Measurements from ENCODE around the gene MATK. TPM values are rescaled to one million over a fixed set of nuclear protein-coding genes. Genes with fewer than 3 reads are reported as not detected.
A peak's percentile ranks its signal among the peaks of the same experiment; 100 is the strongest.

The MATK gene
- total and polyA plus RNA-seq, 5 donors from 2014 or later = 1.4 to 4.7 (median 1.9) TPM

DNA sequence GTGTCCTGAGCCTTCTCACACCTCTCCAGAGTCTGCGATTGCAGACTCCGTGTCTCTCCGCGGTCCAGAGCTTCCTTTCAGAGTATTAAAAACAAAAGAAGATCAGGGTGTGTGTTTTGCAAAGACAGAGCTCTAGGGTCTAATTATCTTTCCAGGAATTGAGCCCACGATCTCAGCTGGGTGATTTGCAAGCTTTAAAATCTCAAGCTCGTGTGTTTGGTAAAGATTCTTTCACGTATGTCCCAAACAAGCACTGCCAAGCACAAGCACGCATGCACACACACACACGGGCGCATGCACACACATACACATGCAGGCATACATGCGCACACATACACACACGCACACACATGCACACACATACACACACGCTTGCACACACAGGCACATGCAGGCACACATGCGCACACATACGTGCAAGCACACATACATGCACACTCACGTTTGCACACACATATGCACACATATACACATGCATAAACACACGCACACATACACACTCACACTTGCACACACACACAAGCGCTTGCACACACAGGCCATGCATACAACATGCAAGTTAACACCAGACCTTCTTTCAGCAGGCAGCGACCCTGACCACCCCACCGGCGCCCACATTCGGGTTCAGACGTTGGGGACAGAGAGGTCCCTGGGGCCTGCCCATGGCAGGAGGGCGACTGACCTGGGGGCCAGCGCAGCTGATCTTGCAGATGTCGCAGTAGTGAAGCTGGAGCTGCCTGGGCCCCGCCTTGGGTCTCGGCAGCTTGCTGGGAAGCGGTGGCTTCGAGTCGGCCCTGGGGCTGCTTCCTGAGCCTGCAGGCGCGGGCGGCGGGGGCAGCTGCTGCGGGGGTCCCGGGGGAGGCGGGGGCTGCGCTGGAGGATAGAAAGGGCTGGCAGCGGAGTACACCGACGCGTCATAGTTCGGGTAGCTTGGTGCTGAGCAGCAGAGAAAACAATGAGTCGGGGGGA, 44.7 kb upstream of the MATK start:
- H3K9me3 Mint-ChIP-seq = no peaks in the 10 kb centered on the region
- Histone ChIP-seq H3K4me1 (ENCODE audit: control insufficient read depth, insufficient read depth, low read length, poor library complexity, severe bottlenecking) (no peaks in the 10 kb centered on the region), H3K9me3 (ENCODE audit: control insufficient read depth in 2 of 2, low read length in 2 of 2) (no peaks in the 10 kb centered on the region), H3K36me3 (ENCODE audit: control insufficient read depth, insufficient read depth, low read length) (no peaks in the 10 kb centered on the region), H3K27me3 (ENCODE audit: control insufficient read depth, insufficient read depth, low read length) (no peaks in the 10 kb centered on the region), H3K4me3 (ENCODE audit: low read depth, low read length) (no peak overlapping the region), H3K27ac (ENCODE audit: insufficient read depth, low read length, poor library complexity, severe bottlenecking) (no peak overlapping the region)
- H3K27me3 Mint-ChIP-seq = no peaks in the 10 kb centered on the region
- H3K4me1 Mint-ChIP-seq = peaks cover 0 to 5% (median 2%) of the 10 kb centered on the region in 4 donors
- no peak overlapping the region for H3K27ac Mint-ChIP-seq
- DNase-seq (no peak), ATAC-seq (ENCODE audit: low read depth in 2 of 2) (no peak)
- no peak overlapping the region for H3K4me3 Mint-ChIP-seq
- no peaks in the 10 kb centered on the region for H3K36me3 Mint-ChIP-seq

DNA sequence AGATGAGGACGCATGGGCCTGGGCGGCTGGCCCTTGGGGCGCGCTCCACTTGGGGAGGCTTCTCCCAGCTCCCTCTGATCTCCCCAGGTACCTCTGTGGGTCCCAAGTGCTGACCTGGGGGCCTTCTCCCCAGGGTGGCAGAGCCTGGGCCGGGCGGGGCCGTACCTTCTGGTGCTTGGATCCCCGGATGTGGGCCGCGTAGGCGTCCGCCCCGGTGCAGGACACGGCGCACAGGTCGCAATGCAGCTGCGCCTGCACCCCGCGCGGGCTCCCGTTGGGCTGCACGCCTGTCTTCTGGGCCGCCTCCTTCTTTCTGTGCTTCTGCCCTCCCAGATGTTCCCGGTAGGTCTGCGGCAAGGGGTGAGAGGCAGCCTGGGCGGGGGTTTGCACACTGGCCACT, 41.1 kb upstream of the MATK start:
- Histone ChIP-seq H3K36me3 (ENCODE audit: control insufficient read depth, insufficient read depth, low read length) (no peaks in the 10 kb centered on the region), H3K27me3 (ENCODE audit: control insufficient read depth, insufficient read depth, low read length) (no peaks in the 10 kb centered on the region), H3K4me1 (ENCODE audit: control insufficient read depth, insufficient read depth, low read length, poor library complexity, severe bottlenecking) (peaks cover under 1% of the 10 kb centered on the region), H3K4me3 (ENCODE audit: low read depth, low read length) (no peak overlapping the region), H3K9me3 (ENCODE audit: control insufficient read depth in 2 of 2, low read length in 2 of 2) (no peaks in the 10 kb centered on the region), H3K27ac (ENCODE audit: insufficient read depth, low read length, poor library complexity, severe bottlenecking) (no peak overlapping the region)
- DNase-seq = no peak
- no peaks in the 10 kb centered on the region for H3K36me3 Mint-ChIP-seq
- H3K4me1 Mint-ChIP-seq = peaks cover 0 to 5% (median 2%) of the 10 kb centered on the region in 4 donors
- no peaks in the 10 kb centered on the region for H3K27me3 Mint-ChIP-seq
- H3K4me3 Mint-ChIP-seq = no peak overlapping the region
- no peak overlapping the region for H3K27ac Mint-ChIP-seq
- ATAC-seq (ENCODE audit: low read depth in 2 of 2) = no peak
- no peaks in the 10 kb centered on the region for H3K9me3 Mint-ChIP-seq

DNA sequence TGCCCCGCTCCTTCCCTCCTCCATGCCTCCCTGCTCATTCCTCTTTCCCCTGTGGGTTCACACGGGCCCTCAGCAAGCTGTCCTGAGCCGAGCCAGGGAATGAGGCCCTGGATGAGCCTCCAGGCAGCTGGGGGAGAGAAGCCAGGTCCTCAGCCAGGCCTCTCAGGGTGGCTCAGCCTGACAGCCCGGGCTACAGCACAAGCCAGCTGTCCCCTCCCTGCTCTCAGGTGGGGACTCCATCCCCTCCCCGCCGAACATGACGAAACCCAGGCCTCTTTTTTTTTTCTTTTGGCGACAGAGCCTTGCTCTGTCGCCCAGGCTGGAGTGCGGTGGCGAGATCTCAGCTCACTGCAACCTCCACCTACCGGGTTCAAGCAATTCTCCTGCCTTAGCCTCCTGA, 40.0 kb upstream of the MATK start:
- Mint-ChIP-seq H3K27ac (peak overlapping the region in 2 of 3 donors; percentile 42 to 60), H3K9me3 (no peaks in the 10 kb centered on the region), H3K36me3 (no peaks in the 10 kb centered on the region), H3K4me1 (peaks cover 0 to 12% (median 9%) of the 10 kb centered on the region in 4 donors), H3K4me3 (no peak overlapping the region), H3K27me3 (no peaks in the 10 kb centered on the region)
- Histone ChIP-seq H3K9me3 (ENCODE audit: control insufficient read depth in 2 of 2, low read length in 2 of 2) (no peaks in the 10 kb centered on the region), H3K27me3 (ENCODE audit: control insufficient read depth, insufficient read depth, low read length) (no peaks in the 10 kb centered on the region), H3K36me3 (ENCODE audit: control insufficient read depth, insufficient read depth, low read length) (no peaks in the 10 kb centered on the region), H3K27ac (ENCODE audit: insufficient read depth, low read length, poor library complexity, severe bottlenecking) (no peak overlapping the region), H3K4me1 (ENCODE audit: control insufficient read depth, insufficient read depth, low read length, poor library complexity, severe bottlenecking) (peaks cover 8% of the 10 kb centered on the region), H3K4me3 (ENCODE audit: low read depth, low read length) (no peak overlapping the region)
- DNase-seq (no peak), ATAC-seq (ENCODE audit: low read depth in 2 of 2) (no peak)

DNA sequence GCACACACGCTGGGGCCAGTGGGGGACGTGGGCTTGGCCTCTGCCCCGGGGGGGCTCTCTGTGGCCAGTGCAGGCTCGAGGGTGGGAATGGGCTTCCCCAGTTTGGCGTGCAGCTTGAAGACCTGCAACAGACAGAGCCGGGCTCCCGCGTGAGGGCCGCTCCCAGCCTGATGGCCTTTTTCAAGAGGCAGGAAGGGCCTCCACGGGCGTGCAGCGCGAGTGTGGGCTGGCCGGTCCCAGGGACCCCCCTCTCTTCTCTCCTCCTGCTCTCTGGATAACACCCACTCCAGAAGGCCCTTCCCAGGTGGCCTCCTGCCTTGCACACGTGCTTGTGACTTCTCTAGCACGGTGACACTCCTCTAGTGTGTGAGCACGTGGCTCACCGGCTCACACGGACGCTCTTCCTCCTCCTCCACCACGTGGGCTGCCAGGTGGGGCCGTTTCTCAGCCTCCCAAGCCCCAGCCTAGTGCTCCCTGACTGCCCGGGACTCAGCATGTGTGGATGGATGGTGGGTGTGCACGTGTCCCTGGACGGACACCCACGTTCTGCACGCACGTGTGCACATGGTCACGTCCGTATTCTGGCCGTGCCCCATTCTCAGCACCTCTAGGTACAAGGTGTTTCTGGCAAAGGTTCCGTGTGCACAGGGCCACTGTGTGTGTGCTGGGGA, 39.2 kb upstream of the MATK start:
- Histone ChIP-seq H3K36me3 (ENCODE audit: control insufficient read depth, insufficient read depth, low read length) (no peaks in the 10 kb centered on the region), H3K4me3 (ENCODE audit: low read depth, low read length) (no peak overlapping the region), H3K27me3 (ENCODE audit: control insufficient read depth, insufficient read depth, low read length) (no peaks in the 10 kb centered on the region), H3K4me1 (ENCODE audit: control insufficient read depth, insufficient read depth, low read length, poor library complexity, severe bottlenecking) (peaks cover 8% of the 10 kb centered on the region), H3K27ac (ENCODE audit: insufficient read depth, low read length, poor library complexity, severe bottlenecking) (no peak overlapping the region), H3K9me3 (ENCODE audit: control insufficient read depth in 2 of 2, low read length in 2 of 2) (no peaks in the 10 kb centered on the region)
- no peak overlapping the region for H3K4me3 Mint-ChIP-seq
- H3K27ac Mint-ChIP-seq = peak overlapping the region in 1 of 3 donors; percentile 78
- no peaks in the 10 kb centered on the region for H3K9me3 Mint-ChIP-seq
- H3K4me1 Mint-ChIP-seq = peaks cover 0 to 12% (median 9%) of the 10 kb centered on the region in 4 donors
- H3K27me3 Mint-ChIP-seq = no peaks in the 10 kb centered on the region
- DNase-seq = no peak
- ATAC-seq (ENCODE audit: low read depth in 2 of 2) = no peak
- no peaks in the 10 kb centered on the region for H3K36me3 Mint-ChIP-seq

DNA sequence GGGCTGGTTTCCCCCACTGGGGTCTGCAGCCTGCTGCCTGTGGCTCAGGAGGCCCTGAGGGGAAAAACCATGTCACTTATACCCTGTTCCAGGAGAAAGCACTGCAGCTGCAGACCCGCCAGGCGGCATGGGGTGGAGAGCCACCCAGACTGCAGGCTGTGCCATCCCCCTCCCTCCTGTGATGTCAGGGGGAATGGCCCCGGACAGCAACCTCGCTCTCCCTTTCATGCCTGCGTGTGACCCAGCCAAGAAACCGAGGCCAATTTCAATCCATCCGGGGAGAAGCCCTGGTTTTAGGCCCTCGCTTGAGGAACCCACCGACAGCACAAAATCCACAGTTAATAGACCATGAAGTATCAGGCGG, 37.2 kb upstream of the MATK start:
- no peak overlapping the region for H3K27ac Mint-ChIP-seq
- peaks cover 8% of the 10 kb centered on the region for H3K4me1 ChIP-seq (ENCODE audit: control insufficient read depth, insufficient read depth, low read length, poor library complexity, severe bottlenecking)

DNA sequence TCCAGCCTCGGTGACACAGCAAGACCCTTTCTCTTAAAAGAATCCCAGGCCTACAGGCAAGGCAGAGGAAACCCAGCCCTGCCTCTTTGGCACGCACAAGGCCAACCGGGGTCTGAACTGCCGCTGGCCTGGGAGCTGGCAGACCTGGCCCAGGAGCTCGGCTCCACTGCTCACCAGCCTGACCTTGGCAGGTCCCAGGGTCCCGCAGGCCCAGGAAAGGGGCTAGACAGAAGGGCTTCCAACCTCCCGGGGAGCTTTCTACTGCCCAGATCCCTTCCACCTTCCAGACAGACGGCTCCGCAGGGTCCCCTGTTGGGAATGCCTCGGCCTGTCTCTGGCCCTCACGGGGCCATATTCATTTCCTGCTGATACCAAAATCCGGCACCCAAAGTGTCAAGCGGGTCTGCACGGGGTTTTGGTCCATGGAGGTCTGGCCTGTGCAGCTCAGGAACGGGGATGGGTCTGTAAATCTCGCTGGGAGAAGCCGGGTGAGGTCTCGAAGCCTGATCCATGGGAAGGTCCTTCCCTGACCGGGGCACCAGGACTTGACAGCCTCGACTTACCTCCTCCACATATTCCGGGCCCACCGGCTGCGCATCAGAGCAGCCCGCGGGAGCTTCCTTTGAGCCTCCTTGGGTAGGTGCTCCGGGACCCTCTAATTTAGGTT, 36.6 kb upstream of the MATK start:
- Mint-ChIP-seq H3K36me3 (no peaks in the 10 kb centered on the region), H3K9me3 (no peaks in the 10 kb centered on the region), H3K27me3 (no peaks in the 10 kb centered on the region), H3K27ac (no peak overlapping the region), H3K4me1 (peaks cover 0 to 16% (median 10%) of the 10 kb centered on the region in 4 donors), H3K4me3 (peak overlapping the region in 1 of 4 donors; percentile 47)
- Histone ChIP-seq H3K9me3 (ENCODE audit: control insufficient read depth in 2 of 2, low read length in 2 of 2) (no peaks in the 10 kb centered on the region), H3K4me3 (ENCODE audit: low read depth, low read length) (no peak overlapping the region), H3K27ac (ENCODE audit: insufficient read depth, low read length, poor library complexity, severe bottlenecking) (no peak overlapping the region), H3K27me3 (ENCODE audit: control insufficient read depth, insufficient read depth, low read length) (no peaks in the 10 kb centered on the region), H3K4me1 (ENCODE audit: control insufficient read depth, insufficient read depth, low read length, poor library complexity, severe bottlenecking) (peaks cover 8% of the 10 kb centered on the region), H3K36me3 (ENCODE audit: control insufficient read depth, insufficient read depth, low read length) (no peaks in the 10 kb centered on the region)
- ATAC-seq (ENCODE audit: low read depth in 2 of 2) (no peak), DNase-seq (no peak)

More for the DNA sequence above, 37.2 kb upstream of the MATK start:
- Histone ChIP-seq H3K27ac (ENCODE audit: insufficient read depth, low read length, poor library complexity, severe bottlenecking) (no peak overlapping the region), H3K36me3 (ENCODE audit: control insufficient read depth, insufficient read depth, low read length) (no peaks in the 10 kb centered on the region), H3K27me3 (ENCODE audit: control insufficient read depth, insufficient read depth, low read length) (no peaks in the 10 kb centered on the region), H3K9me3 (ENCODE audit: control insufficient read depth in 2 of 2, low read length in 2 of 2) (no peaks in the 10 kb centered on the region), H3K4me3 (ENCODE audit: low read depth, low read length) (no peak overlapping the region)
- ATAC-seq (ENCODE audit: low read depth in 2 of 2) (no peak), DNase-seq (no peak)
- peaks cover 0 to 13% (median 9%) of the 10 kb centered on the region in 4 donors for H3K4me1 Mint-ChIP-seq
- H3K4me3 Mint-ChIP-seq = peak overlapping the region in 1 of 4 donors; percentile 47
- no peaks in the 10 kb centered on the region for H3K9me3 Mint-ChIP-seq
- H3K27me3 Mint-ChIP-seq = no peaks in the 10 kb centered on the region
- no peaks in the 10 kb centered on the region for H3K36me3 Mint-ChIP-seq

DNA sequence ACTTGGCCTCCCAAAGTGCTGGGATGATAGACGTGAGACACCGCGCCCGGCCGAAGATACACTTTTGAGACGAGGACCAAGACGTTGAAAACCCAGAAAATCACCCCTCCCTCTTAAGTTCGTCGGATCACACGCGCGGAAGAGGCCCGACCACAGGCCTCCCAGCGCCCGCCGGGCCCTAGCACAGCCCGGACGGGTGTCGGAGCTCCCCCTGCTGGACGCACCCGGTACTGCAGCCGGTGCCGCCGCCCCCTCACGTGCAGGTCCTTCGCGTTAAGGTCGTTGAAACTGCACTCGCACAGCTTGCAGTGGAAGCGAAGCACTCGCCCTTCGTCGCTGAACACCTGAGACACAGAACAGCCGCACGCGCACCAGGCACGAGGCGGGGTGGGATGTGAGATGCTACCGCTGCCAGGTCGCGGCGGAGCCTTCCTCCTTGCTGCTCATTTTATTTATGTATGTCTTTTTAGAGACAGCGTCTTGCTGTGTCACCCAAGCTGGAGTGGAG, 35.7 kb upstream of the MATK start:
- Histone ChIP-seq H3K4me3 (ENCODE audit: low read depth, low read length) (no peak overlapping the region), H3K9me3 (ENCODE audit: control insufficient read depth in 2 of 2, low read length in 2 of 2) (no peaks in the 10 kb centered on the region), H3K4me1 (ENCODE audit: control insufficient read depth, insufficient read depth, low read length, poor library complexity, severe bottlenecking) (peaks cover 8% of the 10 kb centered on the region), H3K36me3 (ENCODE audit: control insufficient read depth, insufficient read depth, low read length) (no peaks in the 10 kb centered on the region), H3K27ac (ENCODE audit: insufficient read depth, low read length, poor library complexity, severe bottlenecking) (no peak overlapping the region), H3K27me3 (ENCODE audit: control insufficient read depth, insufficient read depth, low read length) (no peaks in the 10 kb centered on the region)
- no peaks in the 10 kb centered on the region for H3K27me3 Mint-ChIP-seq
- ATAC-seq (ENCODE audit: low read depth in 2 of 2) (peak; percentile 87 to 91), DNase-seq (peak; percentile 69 to 90 (median 88))
- H3K27ac Mint-ChIP-seq = peak overlapping the region; percentile 23 to 69 (median 58)
- peak overlapping the region in 3 of 4 donors; percentile 10 to 60 (median 39) for H3K4me3 Mint-ChIP-seq
- no peaks in the 10 kb centered on the region for H3K9me3 Mint-ChIP-seq
- H3K36me3 Mint-ChIP-seq = no peaks in the 10 kb centered on the region
- peaks cover 0 to 18% (median 11%) of the 10 kb centered on the region in 4 donors for H3K4me1 Mint-ChIP-seq
